Ascending aorta (tissue), 2 donors: ENCODE data around the gene SLC26A9. TPM values are rescaled to one million over a fixed set of nuclear protein-coding genes. Genes with fewer than 3 reads are reported as not detected.

ENCODE experiments used
- DNase-seq, 2 donors: peaks; one replicate each; pipeline ENCODE4 v3.0.0-alpha.2; 2019; ENCODE audit warnings: low spot score in 2 of 2
- H3K27ac ChIP-seq, 2 donors: fragments of 200-600 bp; sonication (generic); one replicate each; pipeline ENCODE4 v1.5.1; 2016 to 2017; ENCODE audit warnings: mild to moderate bottlenecking in 1 of 2
- H3K27me3 ChIP-seq: fragments of 200-600 bp; sonication (generic); one replicate; pipeline ENCODE4 v1.5.1; 2017
- H3K36me3 ChIP-seq, 2 donors: fragments of 200-600 bp; sonication (generic); one replicate each; pipeline ENCODE4 v1.5.1; 2016
- H3K4me1 ChIP-seq, 2 donors: fragments of 200-600 bp; sonication (generic); one replicate each; pipeline ENCODE4 v1.5.1; 2016 to 2017; ENCODE audit warnings: mild to moderate bottlenecking in 1 of 2
- H3K4me3 ChIP-seq, 2 donors: fragments of 200-600 bp; sonication (generic); one replicate each; pipeline ENCODE4 v1.5.1; 2016 to 2017; ENCODE audit warnings: mild to moderate bottlenecking in 1 of 2
- H3K9me3 ChIP-seq, 2 donors: fragments of 200-600 bp; sonication (generic); one replicate each; pipeline ENCODE4 v1.5.1; 2016
- intact Hi-C: fragments of 100-400 bp; cut with DNase I; formaldehyde crosslinking; loops from one replicate; pipeline ENCODE4 v1.15.1; 2023
- total RNA-seq: library from RNA; depleted of rRNA; stranded (reverse); fragments of >200 nt; gene quantifications from one replicate; pipeline ENCODE4 v1.1.0, GENCODE V29; 2016
- TF ChIP-seq, protein P1 (sequence below), 3 experiments: fragments of 200-600 bp in 2 of 3; fragments of 450-650 bp in 1 of 3; sonication (generic) in 2 of 3; IDR thresholded peaks; one replicate each; pipeline ENCODE4 v1.5.1; 2016 to 2019; ENCODE audit warnings: antibody characterized with exemption in 3 of 3, mild to moderate bottlenecking in 1 of 3, moderate library complexity in 1 of 3

SLC26A9 gene
- total RNA-seq, 1 donor from 2014 or later, result not detected

- TF ChIP-seq, protein P1, sequence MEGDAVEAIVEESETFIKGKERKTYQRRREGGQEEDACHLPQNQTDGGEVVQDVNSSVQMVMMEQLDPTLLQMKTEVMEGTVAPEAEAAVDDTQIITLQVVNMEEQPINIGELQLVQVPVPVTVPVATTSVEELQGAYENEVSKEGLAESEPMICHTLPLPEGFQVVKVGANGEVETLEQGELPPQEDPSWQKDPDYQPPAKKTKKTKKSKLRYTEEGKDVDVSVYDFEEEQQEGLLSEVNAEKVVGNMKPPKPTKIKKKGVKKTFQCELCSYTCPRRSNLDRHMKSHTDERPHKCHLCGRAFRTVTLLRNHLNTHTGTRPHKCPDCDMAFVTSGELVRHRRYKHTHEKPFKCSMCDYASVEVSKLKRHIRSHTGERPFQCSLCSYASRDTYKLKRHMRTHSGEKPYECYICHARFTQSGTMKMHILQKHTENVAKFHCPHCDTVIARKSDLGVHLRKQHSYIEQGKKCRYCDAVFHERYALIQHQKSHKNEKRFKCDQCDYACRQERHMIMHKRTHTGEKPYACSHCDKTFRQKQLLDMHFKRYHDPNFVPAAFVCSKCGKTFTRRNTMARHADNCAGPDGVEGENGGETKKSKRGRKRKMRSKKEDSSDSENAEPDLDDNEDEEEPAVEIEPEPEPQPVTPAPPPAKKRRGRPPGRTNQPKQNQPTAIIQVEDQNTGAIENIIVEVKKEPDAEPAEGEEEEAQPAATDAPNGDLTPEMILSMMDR (IDR thresholded peaks at IDR 0.05), result no peak
- Histone ChIP-seq H3K27me3 (no peaks in the 10 kb centered on the region), H3K27ac (no peak overlapping the region), H3K36me3 (no peaks in the 10 kb centered on the region), H3K4me3 (no peak overlapping the region), H3K9me3 (no peaks in the 10 kb centered on the region), H3K4me1 (peaks cover 0 to 7% of the 10 kb centered on the region in 2 donors)
- no peak for DNase-seq
- intact Hi-C loops, result loop anchor here (1.0 to 5.0 kb wide), 4 partner anchors 58 to 320 kb away; partner anchors contain the start of gene SLC41A1
Observed at GRCh38 chr1:205976708-205977401, 33.6 kb upstream of the SLC26A9 start.

GRCh38 chr1:205976036-205976435 lies 32.8 kb upstream of the SLC26A9 start:
- no peaks in the 10 kb centered on the region for H3K9me3 ChIP-seq
- TF ChIP-seq, protein P1 (IDR thresholded peaks at IDR 0.05), result no peak
- intact Hi-C loops, result loop anchor here (5.0 kb wide), 2 partner anchors 164 to 319 kb away; partner anchors contain the start of gene SLC41A1
- no peak overlapping the region for H3K27ac ChIP-seq
- H3K27me3 ChIP-seq, result no peaks in the 10 kb centered on the region
- DNase-seq, result no peak
- no peak overlapping the region for H3K4me3 ChIP-seq
- no peaks in the 10 kb centered on the region for H3K36me3 ChIP-seq
- H3K4me1 ChIP-seq, result peaks cover 0 to 7% of the 10 kb centered on the region in 2 donors

DNA sequence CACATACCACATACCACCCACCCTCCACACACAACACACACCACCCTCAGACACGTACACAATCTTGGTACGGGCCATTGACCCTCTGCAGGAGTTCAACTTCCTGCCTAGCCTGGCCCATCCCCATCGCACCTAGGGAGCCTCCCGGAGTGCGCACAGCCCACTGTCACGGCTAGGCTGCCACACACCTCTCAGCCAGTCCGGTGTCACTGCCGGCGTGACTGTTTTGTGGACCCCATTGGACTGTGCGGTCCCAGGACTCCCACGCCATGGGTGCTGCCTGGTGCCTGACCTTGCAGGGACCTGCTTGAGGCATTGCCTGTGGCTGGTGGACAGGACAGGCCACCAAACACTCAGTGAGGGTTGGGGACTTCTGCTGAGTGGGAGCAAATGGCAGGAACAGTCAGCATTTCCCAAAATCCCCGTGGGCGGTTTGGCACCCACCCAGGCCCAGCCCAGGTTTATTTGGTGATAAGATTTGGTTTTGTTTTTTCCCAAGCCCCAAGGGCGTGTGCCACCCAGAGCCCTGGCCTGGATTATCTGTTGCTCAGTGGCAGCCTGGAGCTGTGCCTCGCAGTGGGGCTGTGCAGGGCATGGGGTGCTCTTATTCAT lies 32.2 kb upstream of the SLC26A9 start:
- H3K4me3 ChIP-seq, result no peak overlapping the region
- no peaks in the 10 kb centered on the region for H3K9me3 ChIP-seq
- intact Hi-C loops, result loop anchor here (5.0 kb wide), 2 partner anchors 163 to 318 kb away; partner anchors contain the start of gene SLC41A1
- no peaks in the 10 kb centered on the region for H3K36me3 ChIP-seq
- DNase-seq, result no peak
- no peak overlapping the region for H3K27ac ChIP-seq
- H3K27me3 ChIP-seq, result no peaks in the 10 kb centered on the region
- TF ChIP-seq, protein P1 (IDR thresholded peaks at IDR 0.05), result no peak
- peaks cover 0 to 7% of the 10 kb centered on the region in 2 donors for H3K4me1 ChIP-seq

GRCh38 chr1:205974712-205975111 lies 31.5 kb upstream of the SLC26A9 start:
- TF ChIP-seq, protein P1 (IDR thresholded peaks at IDR 0.05), result no peak
- intact Hi-C loops, result loop anchor here (5.0 kb wide), 2 partner anchors 162 to 317 kb away; partner anchors contain the start of gene SLC41A1
- no peak overlapping the region for H3K27ac ChIP-seq
- H3K4me3 ChIP-seq, result no peak overlapping the region
- no peaks in the 10 kb centered on the region for H3K36me3 ChIP-seq
- peaks cover 0 to 7% of the 10 kb centered on the region in 2 donors for H3K4me1 ChIP-seq
- no peaks in the 10 kb centered on the region for H3K27me3 ChIP-seq
- DNase-seq, result no peak
- H3K9me3 ChIP-seq, result no peaks in the 10 kb centered on the region

DNA sequence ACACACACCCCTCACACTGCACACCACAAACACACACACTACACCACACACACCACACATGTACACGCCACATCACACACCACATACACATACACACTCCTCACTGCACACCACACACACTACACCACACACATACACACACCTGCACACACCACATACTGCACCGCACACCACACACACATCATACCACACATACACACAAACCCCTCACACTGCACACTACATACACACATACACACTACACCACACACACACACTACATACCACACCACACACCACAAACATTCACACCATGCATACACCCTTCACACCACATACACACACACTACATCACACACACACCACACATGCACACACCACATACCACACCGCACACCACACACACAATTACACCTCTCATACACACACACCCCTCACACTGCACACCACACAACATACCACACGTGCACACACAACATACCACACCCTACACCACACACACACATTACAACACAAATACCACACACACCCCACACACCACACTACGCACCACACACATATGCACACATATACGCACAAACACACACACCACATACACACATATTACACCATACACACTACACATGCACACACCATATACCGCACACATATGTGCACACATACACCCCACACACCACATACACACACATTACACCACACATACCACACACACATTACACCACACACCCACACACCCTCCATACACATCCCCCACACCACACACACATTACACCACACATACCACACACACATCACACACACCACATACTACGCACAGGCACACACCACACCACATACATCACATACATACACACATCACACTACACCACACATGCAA lies 30.3 kb upstream of the SLC26A9 start:
- Histone ChIP-seq H3K9me3 (no peaks in the 10 kb centered on the region), H3K27me3 (no peaks in the 10 kb centered on the region), H3K36me3 (no peaks in the 10 kb centered on the region), H3K4me1 (peaks cover 0 to 7% of the 10 kb centered on the region in 2 donors), H3K27ac (no peak overlapping the region), H3K4me3 (no peak overlapping the region)
- TF ChIP-seq, protein P1 (IDR thresholded peaks at IDR 0.05), result no peak
- no peak for DNase-seq
- intact Hi-C loops, result no loop called here
